ENCODE data around the gene GALK1.

GRCh38 chr17:75813081-75814020 is 48.4 kb upstream of the GALK1 start:
- TF ChIP-seq CTCF (conservative IDR thresholded peaks at IDR 0.05; ENCODE audit: low read length) (no peak), EZH2phosphoT487 (IDR thresholded peaks at IDR 0.05; ENCODE audit: borderline replicate concordance) (no peak)

Measured in Loucy (cell line).